OCI-LY7 (cell line): Measurements from ENCODE around the gene DYNLT5. TPM values are rescaled to one million over a fixed set of nuclear protein-coding genes. Genes with fewer than 3 reads are reported as not detected.

Experiments
- Bru-seq: library from RNA; stranded (reverse); fragments of 400-500 nt; gene quantifications from one replicate; lab custom pipeline; 2021; lab: Mats Ljungman, UMichigan
- BruChase-seq, 2 experiments: library from RNA; stranded (reverse); fragments of 400-500 nt; gene quantifications; one replicate each; lab custom pipeline; 2021; lab: Mats Ljungman, UMichigan
- BruUV-seq: library from RNA; stranded (reverse); fragments of 400-500 nt; replicated peaks from 2 replicates; lab custom pipeline; 2021; lab: Mats Ljungman, UMichigan
- CTCF ChIA-PET: fragments of 300-600 bp; sonication (Branson Sonifier 250); formaldehyde crosslinking; loops from one replicate; lab custom pipeline; 2022; ENCODE audit warnings: antibody characterized with exemption; ENCODE audit not compliant: unreplicated experiment; lab: Charles Lee
- POLR2A ChIA-PET: fragments of 300-600 bp; sonication (Branson Sonifier 250); formaldehyde crosslinking; loops from one replicate; lab custom pipeline; 2022; ENCODE audit warnings: antibody characterized with exemption; lab: Charles Lee
- DNase-seq: peaks from one replicate; pipeline ENCODE4 v3.0.0-alpha.2; 2015; ENCODE audit warnings: low spot score
- H2AFZ ChIP-seq: fragments of 200-600 bp; sonication (generic), shearing (Covaris generic); 2 replicates; pipeline ENCODE4 v1.6.1; 2014; ENCODE audit warnings: mild to moderate bottlenecking, antibody characterized with exemption, low read length, moderate library complexity
- H3K27ac ChIP-seq: fragments of 200-600 bp; sonication (generic); 2 replicates; pipeline ENCODE4 v1.5.1; 2014; ENCODE audit warnings: mixed run types, low read depth, mild to moderate bottlenecking, moderate library complexity, low read length, inconsistent platforms; ENCODE audit not compliant: poor library complexity, severe bottlenecking
- H3K36me3 ChIP-seq: fragments of 200-600 bp; sonication (generic); 2 replicates; pipeline ENCODE4 v1.6.1; 2014; ENCODE audit warnings: mild to moderate bottlenecking, antibody characterized with exemption, low read length, moderate library complexity, mixed read lengths; ENCODE audit not compliant: insufficient read depth
- H3K4me1 ChIP-seq: fragments of 200-600 bp; sonication (generic); 2 replicates; pipeline ENCODE4 v1.5.1; 2014; ENCODE audit warnings: mild to moderate bottlenecking, low read length; ENCODE audit not compliant: insufficient read depth, poor library complexity, severe bottlenecking
- H3K4me2 ChIP-seq: fragments of 200-600 bp; sonication (generic); 2 replicates; pipeline ENCODE4 v1.6.1; 2014; ENCODE audit warnings: mild to moderate bottlenecking, low read length
- H3K4me3 ChIP-seq: fragments of 200-600 bp; sonication (generic); 2 replicates; pipeline ENCODE4 v1.5.1; 2014; ENCODE audit warnings: mild to moderate bottlenecking, low read depth, low read length; ENCODE audit not compliant: poor library complexity, severe bottlenecking
- H3K79me2 ChIP-seq: fragments of 200-600 bp; sonication (generic); 2 replicates; pipeline ENCODE4 v1.6.1; 2016; ENCODE audit warnings: low read depth, mild to moderate bottlenecking, low read length, moderate library complexity, mixed read lengths; ENCODE audit not compliant: insufficient read depth
- H3K9me2 ChIP-seq: fragments of 200-600 bp; sonication (generic); 2 replicates; pipeline ENCODE4 v1.6.1; 2016; ENCODE audit warnings: mild to moderate bottlenecking, low read length, mixed read lengths; ENCODE audit not compliant: insufficient read depth
- H3K9me3 ChIP-seq: fragments of 200-600 bp; sonication (generic); 2 replicates; pipeline ENCODE4 v1.6.1; 2014; ENCODE audit warnings: mild to moderate bottlenecking, mixed run types, low read length, mixed read lengths
- H4K20me1 ChIP-seq: fragments of 200-600 bp; sonication (generic); 2 replicates; pipeline ENCODE4 v1.6.1; 2014; ENCODE audit warnings: mild to moderate bottlenecking, antibody characterized with exemption, low read length, moderate library complexity, mixed read lengths; ENCODE audit not compliant: insufficient read depth
- EZH2phosphoT487 ChIP-seq: fragments of 200-600 bp; sonication (generic); IDR thresholded peaks from 2 replicates; pipeline ENCODE4 v1.6.1; 2018; ENCODE audit warnings: low read depth, borderline replicate concordance, mild to moderate bottlenecking, mixed run types, antibody characterized with exemption, low read length, moderate library complexity, mixed read lengths
- intact Hi-C: fragments of 100-400 bp; cut with micrococcal nuclease; formaldehyde crosslinking; loops from one replicate; pipeline ENCODE4 v1.10.0; 2022; ENCODE audit not compliant: unreplicated experiment
- long read RNA-seq: library from polyadenylated mRNA; stranded (forward); transcript quantifications from one replicate; pipeline ENCODE4 v2.0.0, GENCODE V29; 2022
- total RNA-seq, 2 experiments: library from RNA; depleted of rRNA in 1 of 2; stranded (reverse); fragments of >200 nt in 1 of 2; shearing (Covaris generic) in 1 of 2; gene quantifications; 2 replicates each; pipeline ENCODE4 v1.2.3, GENCODE V29; 2014 to 2022
- TF ChIP-seq, protein P1 (sequence below): fragments of 200-600 bp; sonication (generic); conservative IDR thresholded peaks from 2 replicates; pipeline ENCODE4 v1.5.1; 2014; ENCODE audit warnings: mild to moderate bottlenecking, antibody characterized with exemption, low read length, moderate library complexity, mixed read lengths

The DYNLT5 gene, protein sequence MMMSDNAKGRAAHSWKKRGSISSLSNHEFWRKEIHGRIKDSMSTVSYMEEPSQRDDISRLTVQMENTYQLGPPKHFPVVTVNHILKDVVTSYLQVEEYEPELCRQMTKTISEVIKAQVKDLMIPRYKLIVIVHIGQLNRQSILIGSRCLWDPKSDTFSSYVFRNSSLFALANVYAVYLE
- 0.59 and 0.66 TPM in 2 replicates for total RNA-seq (2014; rRNA removed; shearing (Covaris generic))
- 0.30 TPM in 1 of 2 replicates, not detected in the other for total RNA-seq (2022)
- Bru-seq, nascent RNA: percentile 33 among the genes with signal in this experiment
- BruChase-seq, experiment 1, labeled RNA remaining after a 6-hour chase: percentile 17 among the genes with signal in this experiment
- percentile 17 among the genes with signal in this experiment for BruChase-seq, experiment 2, labeled RNA remaining after a 2-hour chase
- long read RNA-seq: 0 reads

GRCh38 chr1:66752000-66752592 lies at the start of gene DYNLT5:
TSS of gene DYNLT5 (plus strand) at chr1:66752459. CDS start at chr1:66754659, 2,200 bp downstream.
- no peak within 1 kb of the TSS for H3K4me2 ChIP-seq
- TF ChIP-seq, protein P1, sequence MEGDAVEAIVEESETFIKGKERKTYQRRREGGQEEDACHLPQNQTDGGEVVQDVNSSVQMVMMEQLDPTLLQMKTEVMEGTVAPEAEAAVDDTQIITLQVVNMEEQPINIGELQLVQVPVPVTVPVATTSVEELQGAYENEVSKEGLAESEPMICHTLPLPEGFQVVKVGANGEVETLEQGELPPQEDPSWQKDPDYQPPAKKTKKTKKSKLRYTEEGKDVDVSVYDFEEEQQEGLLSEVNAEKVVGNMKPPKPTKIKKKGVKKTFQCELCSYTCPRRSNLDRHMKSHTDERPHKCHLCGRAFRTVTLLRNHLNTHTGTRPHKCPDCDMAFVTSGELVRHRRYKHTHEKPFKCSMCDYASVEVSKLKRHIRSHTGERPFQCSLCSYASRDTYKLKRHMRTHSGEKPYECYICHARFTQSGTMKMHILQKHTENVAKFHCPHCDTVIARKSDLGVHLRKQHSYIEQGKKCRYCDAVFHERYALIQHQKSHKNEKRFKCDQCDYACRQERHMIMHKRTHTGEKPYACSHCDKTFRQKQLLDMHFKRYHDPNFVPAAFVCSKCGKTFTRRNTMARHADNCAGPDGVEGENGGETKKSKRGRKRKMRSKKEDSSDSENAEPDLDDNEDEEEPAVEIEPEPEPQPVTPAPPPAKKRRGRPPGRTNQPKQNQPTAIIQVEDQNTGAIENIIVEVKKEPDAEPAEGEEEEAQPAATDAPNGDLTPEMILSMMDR: no peak
- no peak for TF ChIP-seq EZH2phosphoT487
- no peaks in the 10 kb centered on the region for H3K9me3 ChIP-seq
- CTCF ChIA-PET: no interaction called here
- no peaks in the 10 kb centered on the region for H3K9me2 ChIP-seq
- no peaks in the 10 kb centered on the region for H4K20me1 ChIP-seq
- peaks cover 3% of the 10 kb centered on the region; the same call in 1 of the 2 replicates for H3K36me3 ChIP-seq
- POLR2A ChIA-PET: interaction anchor here (0.5 kb wide), 1 partner anchor 61 kb away, joined by 3 read pairs; no protein-coding TSS in a partner anchor
- H2AFZ ChIP-seq: no peak within 1 kb of the TSS
- no peak for DNase-seq
- H3K4me1 ChIP-seq: peaks cover 4% of the 10 kb centered on the region
- H3K27ac ChIP-seq: no peak within 1 kb of the TSS
- H3K79me2 ChIP-seq: no peaks in the 10 kb centered on the region
- no peak within 1 kb of the TSS for H3K4me3 ChIP-seq
- intact Hi-C loops: no loop called here
- no TSS peak for BruUV-seq

DNA sequence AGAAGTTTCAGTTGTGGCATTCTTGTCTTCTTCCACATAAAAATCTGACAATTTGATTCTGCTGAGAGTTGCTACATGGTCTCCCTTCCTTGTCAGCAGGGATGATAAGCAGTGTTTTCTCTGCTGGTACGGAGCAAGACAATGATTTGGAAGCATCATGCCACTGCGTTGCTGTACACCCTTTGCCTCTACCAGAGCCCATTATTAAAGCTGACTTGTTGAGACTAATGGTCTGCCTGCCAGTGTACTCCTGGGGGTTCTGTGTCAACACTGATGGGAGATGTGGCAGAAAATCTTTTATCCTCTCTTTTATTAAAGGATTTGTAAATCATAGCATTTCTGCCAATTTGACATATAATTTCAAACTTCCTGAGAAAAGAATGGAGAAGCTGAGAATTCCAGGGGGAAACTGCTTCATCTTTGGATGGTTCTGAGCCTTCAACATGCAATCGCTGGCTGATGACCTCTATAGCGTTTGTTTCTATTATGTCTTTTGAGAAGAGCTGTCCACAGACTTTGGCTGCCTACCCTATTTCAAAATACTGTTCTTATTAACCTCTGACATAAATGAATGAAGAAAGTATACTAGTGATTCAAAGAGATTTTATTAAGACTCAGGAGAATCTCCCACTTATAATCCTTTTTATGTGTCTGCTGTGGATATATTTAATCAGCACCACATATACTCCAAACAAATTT lies 47.9 kb upstream of the DYNLT5 start:
- Histone ChIP-seq H3K4me3 (no peak overlapping the region), H2AFZ (no peak overlapping the region), H3K9me2 (no peaks in the 10 kb centered on the region), H4K20me1 (no peaks in the 10 kb centered on the region), H3K4me1 (no peaks in the 10 kb centered on the region), H3K27ac (no peak overlapping the region), H3K79me2 (no peaks in the 10 kb centered on the region), H3K9me3 (no peaks in the 10 kb centered on the region), H3K36me3 (no peaks in the 10 kb centered on the region), H3K4me2 (no peak overlapping the region)
- TF ChIP-seq, protein P1: no peak
- no peak for TF ChIP-seq EZH2phosphoT487
- no TSS peak for BruUV-seq
- ChIA-PET CTCF (no interaction called here), POLR2A (no interaction called here)
- intact Hi-C loops: no loop called here
- no peak for DNase-seq
